Ovary (tissue), 9 donors: ENCODE measurements around the gene UST. TPM values are rescaled to one million over a fixed set of nuclear protein-coding genes. Genes with fewer than 3 reads are reported as not detected.
"Not testable (repeated sequence)": the region's sequence is repeated elsewhere in the genome, so short reads cannot be mapped to it uniquely, and the experiment has no call there.

Experiments
- DNase-seq, 5 donors: peaks; one replicate each; pipeline ENCODE4 v3.0.0-alpha.2; 2019 to 2020
- H3K27ac ChIP-seq, 2 donors: fragments of 200-600 bp; one replicate each; pipeline versions ENCODE4 v1.5.1 to v1.8.0; 2019 to 2022
- H3K27me3 ChIP-seq: fragments of 200-600 bp; one replicate; pipeline ENCODE4 v1.8.0; 2022
- H3K36me3 ChIP-seq: fragments of 200-600 bp; sonication (generic); one replicate; pipeline ENCODE4 v1.5.1; 2019
- H3K4me1 ChIP-seq: one replicate; pipeline ENCODE4 v1.8.1; 2013; ENCODE audit warnings: mild to moderate bottlenecking, moderate library complexity; ENCODE audit not compliant: insufficient read depth
- H3K4me3 ChIP-seq: fragments of 200-600 bp; sonication (generic); one replicate; pipeline ENCODE4 v1.5.1; 2017
- H3K9me3 ChIP-seq, 2 donors: fragments of 200-600 bp in 1 of 2; sonication (generic) in 1 of 2; one replicate each; pipeline versions ENCODE4 v1.5.1 to v1.8.1; 2013 to 2019; ENCODE audit warnings: mild to moderate bottlenecking in 1 of 2, moderate library complexity in 1 of 2
- EP300 ChIP-seq: sonication (generic); formaldehyde crosslinking; IDR thresholded peaks from one replicate; pipeline ENCODE4 v1.6.1; 2017; ENCODE audit warnings: antibody characterized with exemption
- POLR2A ChIP-seq: fragments of 450-650 bp; IDR thresholded peaks from one replicate; pipeline ENCODE4 v1.6.1; 2017; ENCODE audit warnings: antibody characterized with exemption, mild to moderate bottlenecking, moderate library complexity
- WGBS, 3 donors: extraction: QIAGEN DNeasy Blood & Tissue Kit in 1 of 3; methylation state at CpG; one replicate each; pipeline versions ENCODE4 v1.1.5 to v1.1.7; 2013 to 2017; 5-methylcytosine and 5-hydroxymethylcytosine counted together
- intact Hi-C, 4 donors: fragments of 100-400 bp; cut with DNase I; formaldehyde crosslinking; loops; one replicate each; pipeline versions ENCODE4 v1.11.0 to v1.15.1; 2022 to 2023
- polyA plus RNA-seq, 2 donors: library from polyadenylated mRNA; stranded (reverse); fragments of 200-250 nt in 1 of 2; fragments of 350-450 nt in 1 of 2; fragmentation: Illumina TruSeq in 1 of 2; extraction: RNeasy Lipid Tissue Mini Kit (QIAGEN cat#74804) in 1 of 2; gene quantifications; one replicate each; pipeline ENCODE4 v1.2.3, GENCODE V29; 2013 to 2014
- total RNA-seq, 7 donors: library from RNA; depleted of rRNA in 2 of 7; stranded (reverse); fragments of >200 nt in 2 of 7; fragmentation: NEBNext Ultra II Directional in 3 of 7; extraction: Animal tissue kit (Norgen Biotek cat#: 25700) in 3 of 7; gene quantifications; one replicate each; pipeline versions ENCODE4 v1.1.0 to v1.2.4, GENCODE V29; 2016 to 2023
- TF ChIP-seq, protein P1 (sequence below), 3 donors: fragments of 450-650 bp in 2 of 3; fragments of 200-600 bp in 1 of 3; IDR thresholded peaks; one replicate each; pipeline versions ENCODE4 v1.5.1 to v1.8.0; 2016 to 2022; ENCODE audit warnings: antibody characterized with exemption in 3 of 3, mild to moderate bottlenecking in 1 of 3
- donor health status: DM: no; HTN: no; CAD: no; lungs with moderate emphysema.
- donor health status: DM: no; HTN: no; CAD: no.
- donor health status: Bipolar disorder and iron deficiency.
- donor health status: DM: yes; HTN: yes; CAD: no.
- donor health status: DM: no; HTN: no; CAD: no.
- donor health status: DM: yes; HTN: yes; CAD: no.

UST gene
- total and polyA plus RNA-seq, 9 donors = 11.8 to 20.1 (median 16.5) TPM

DNA sequence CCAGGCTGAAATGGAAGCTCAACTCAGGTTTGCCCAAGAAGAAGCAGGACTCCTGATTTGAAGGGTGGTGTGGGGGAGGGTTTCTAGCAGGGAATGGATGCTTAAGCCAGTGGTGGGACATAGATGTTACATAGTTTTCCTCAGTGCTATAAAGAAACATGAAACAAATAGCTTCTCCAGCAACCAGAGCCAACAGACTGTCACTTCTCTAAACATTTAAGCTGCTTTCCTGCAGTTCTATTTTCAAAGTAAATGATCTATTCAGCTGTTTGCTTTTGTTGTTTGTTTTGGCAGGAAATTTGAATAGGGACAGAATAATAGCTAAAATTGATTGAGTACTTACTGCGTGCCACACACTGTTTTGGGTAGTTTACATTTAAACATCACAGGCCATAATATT is 169.0 kb downstream of the UST start:
- Histone ChIP-seq H3K36me3 (no peaks in the 10 kb centered on the region), H3K4me1 (no peaks in the 10 kb centered on the region), H3K4me3 (no peak overlapping the region), H3K27me3 (no peaks in the 10 kb centered on the region), H3K27ac (no peak overlapping the region), H3K9me3 (no peaks in the 10 kb centered on the region)
- no peak for TF ChIP-seq POLR2A
- TF ChIP-seq, protein P1, sequence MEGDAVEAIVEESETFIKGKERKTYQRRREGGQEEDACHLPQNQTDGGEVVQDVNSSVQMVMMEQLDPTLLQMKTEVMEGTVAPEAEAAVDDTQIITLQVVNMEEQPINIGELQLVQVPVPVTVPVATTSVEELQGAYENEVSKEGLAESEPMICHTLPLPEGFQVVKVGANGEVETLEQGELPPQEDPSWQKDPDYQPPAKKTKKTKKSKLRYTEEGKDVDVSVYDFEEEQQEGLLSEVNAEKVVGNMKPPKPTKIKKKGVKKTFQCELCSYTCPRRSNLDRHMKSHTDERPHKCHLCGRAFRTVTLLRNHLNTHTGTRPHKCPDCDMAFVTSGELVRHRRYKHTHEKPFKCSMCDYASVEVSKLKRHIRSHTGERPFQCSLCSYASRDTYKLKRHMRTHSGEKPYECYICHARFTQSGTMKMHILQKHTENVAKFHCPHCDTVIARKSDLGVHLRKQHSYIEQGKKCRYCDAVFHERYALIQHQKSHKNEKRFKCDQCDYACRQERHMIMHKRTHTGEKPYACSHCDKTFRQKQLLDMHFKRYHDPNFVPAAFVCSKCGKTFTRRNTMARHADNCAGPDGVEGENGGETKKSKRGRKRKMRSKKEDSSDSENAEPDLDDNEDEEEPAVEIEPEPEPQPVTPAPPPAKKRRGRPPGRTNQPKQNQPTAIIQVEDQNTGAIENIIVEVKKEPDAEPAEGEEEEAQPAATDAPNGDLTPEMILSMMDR (IDR thresholded peaks at IDR 0.05) = no peak
- no peak for TF ChIP-seq EP300
- DNase-seq = no peak
- intact Hi-C loops = no loop called here
- 48 to 74% (median 58%) methylated on average over 1 of the region's 1 CpG for WGBS, 3 donors

GRCh38 chr6:148916485-148916884 is 169.7 kb downstream of the UST start:
- H3K4me3 ChIP-seq, H3K9me3 ChIP-seq, intact Hi-C loops, H3K36me3 ChIP-seq, H3K4me1 ChIP-seq, DNase-seq, H3K27ac ChIP-seq, H3K27me3 ChIP-seq: not testable (repeated sequence)
- WGBS, 3 donors = 88 to 94% (median 93%) methylated on average over 10 of the region's 10 CpGs

GRCh38 chr6:148924226-148925012 is 177.6 kb downstream of the UST start:
- Histone ChIP-seq H3K36me3 (no peaks in the 10 kb centered on the region), H3K9me3 (no peaks in the 10 kb centered on the region), H3K27me3 (no peaks in the 10 kb centered on the region), H3K4me3 (no peak overlapping the region), H3K27ac (no peak overlapping the region), H3K4me1 (no peaks in the 10 kb centered on the region)
- TF ChIP-seq, protein P1 (IDR thresholded peaks at IDR 0.05) = no peak
- no peak for TF ChIP-seq POLR2A
- no peak for TF ChIP-seq EP300
- intact Hi-C loops = no loop called here
- WGBS, 3 donors = 76 to 84% (median 79%) methylated on average over 8 of the region's 8 CpGs
- no peak for DNase-seq

DNA sequence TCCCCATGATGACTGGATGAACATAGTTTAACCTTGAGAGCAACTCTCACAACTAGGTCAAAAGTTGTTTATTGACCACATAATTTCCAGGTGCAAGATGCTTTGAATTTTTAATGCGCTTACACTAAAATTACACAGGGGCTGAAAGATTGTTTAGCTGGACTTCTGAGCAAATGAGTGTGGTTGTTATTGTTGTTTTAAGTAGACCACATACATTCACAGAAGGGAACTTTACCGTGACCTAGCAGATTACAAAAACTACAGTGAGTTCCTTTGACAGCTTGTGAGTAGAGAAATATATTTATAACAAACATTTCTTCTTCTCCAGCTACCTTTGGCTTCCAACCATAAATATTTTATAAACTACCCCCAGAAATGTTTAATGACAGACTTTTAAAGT is 178.9 kb downstream of the UST start:
- intact Hi-C loops = no loop called here
- H3K27me3 ChIP-seq = no peaks in the 10 kb centered on the region
- H3K27ac ChIP-seq = no peak overlapping the region
- no peak for TF ChIP-seq POLR2A
- TF ChIP-seq, protein P1 (IDR thresholded peaks at IDR 0.05) = no peak
- no peak for TF ChIP-seq EP300
- H3K9me3 ChIP-seq = no peaks in the 10 kb centered on the region
- H3K4me1 ChIP-seq = no peaks in the 10 kb centered on the region
- H3K4me3 ChIP-seq = no peak overlapping the region
- no peaks in the 10 kb centered on the region for H3K36me3 ChIP-seq
- DNase-seq = no peak
- 30 to 67% (median 47%) methylated on average over 2 of the region's 2 CpGs for WGBS, 3 donors

GRCh38 chr6:148926478-148926877 is 179.6 kb downstream of the UST start:
- intact Hi-C loops = no loop called here
- H3K27me3 ChIP-seq = no peaks in the 10 kb centered on the region
- DNase-seq = no peak
- H3K9me3 ChIP-seq = no peaks in the 10 kb centered on the region
- no peak overlapping the region for H3K27ac ChIP-seq
- no peak overlapping the region for H3K4me3 ChIP-seq
- 88 to 98% (median 94%) methylated on average over 2 of the region's 2 CpGs for WGBS, 3 donors
- no peaks in the 10 kb centered on the region for H3K4me1 ChIP-seq
- TF ChIP-seq EP300 = no peak
- TF ChIP-seq POLR2A = no peak
- TF ChIP-seq, protein P1 (IDR thresholded peaks at IDR 0.05) = no peak
- H3K36me3 ChIP-seq = no peaks in the 10 kb centered on the region
